Measurements from ENCODE around the gene RAF1. TPM values are rescaled to one million over a fixed set of nuclear protein-coding genes. Genes with fewer than 3 reads are reported as not detected.

Gene RAF1
- total RNA-seq, 1 donor from 2014 or later, result 115 TPM

- Mint-ChIP-seq H3K9me3 (no peaks in the 10 kb centered on the region), H3K4me1 (peaks cover 6% of the 10 kb centered on the region), H3K36me3 (no peaks in the 10 kb centered on the region), H3K4me3 (no peak overlapping the region), H3K27ac (no peak overlapping the region), H3K27me3 (ENCODE audit: insufficient read depth, low read depth) (no peaks in the 10 kb centered on the region)
- Histone ChIP-seq H4K20me1 (ENCODE audit: low read depth) (no peaks in the 10 kb centered on the region), H3K27me3 (no peaks in the 10 kb centered on the region), H3K4me1 (no peaks in the 10 kb centered on the region), H3K4me2 (no peak overlapping the region), H2AFZ (replicated peaks) (no peak overlapping the region), H3F3A (ENCODE audit: low read depth) (no peaks in the 10 kb centered on the region), H3K79me2 (ENCODE audit: low read depth) (no peaks in the 10 kb centered on the region), H3K9ac (no peak overlapping the region), H3K9me3 (ENCODE audit: low read depth) (no peaks in the 10 kb centered on the region), H3K27ac (no peak overlapping the region), H3K36me3 (no peaks in the 10 kb centered on the region), H3K4me3 (no peak overlapping the region)
- no peak for TF ChIP-seq EZH2 (IDR thresholded peaks at IDR 0.05)
- TF ChIP-seq EZH2phosphoT487 (IDR thresholded peaks at IDR 0.05), result no peak
- TF ChIP-seq CTCF (IDR thresholded peaks at IDR 0.05), result no peak
- no peak for DNase-seq (ENCODE audit: low spot score)
Observed at GRCh38 chr3:12686096-12686495, 22.2 kb upstream of the RAF1 start.

GRCh38 chr3:12681943-12682390 lies 18.1 kb upstream of the RAF1 start:
- no peaks in the 10 kb centered on the region for H3F3A ChIP-seq (ENCODE audit: low read depth)
- Mint-ChIP-seq H3K27ac (no peak overlapping the region), H3K36me3 (no peaks in the 10 kb centered on the region), H3K27me3 (ENCODE audit: insufficient read depth, low read depth) (peaks cover 3% of the 10 kb centered on the region), H3K4me3 (no peak overlapping the region), H3K4me1 (peaks cover 6% of the 10 kb centered on the region), H3K9me3 (no peaks in the 10 kb centered on the region)
- no peaks in the 10 kb centered on the region for H3K9me3 ChIP-seq (ENCODE audit: low read depth)
- H3K27me3 ChIP-seq, result no peaks in the 10 kb centered on the region
- no peak overlapping the region for H3K9ac ChIP-seq
- H3K4me1 ChIP-seq, result no peaks in the 10 kb centered on the region
- H3K4me2 ChIP-seq, result no peak overlapping the region
- H3K36me3 ChIP-seq, result no peaks in the 10 kb centered on the region
- H4K20me1 ChIP-seq (ENCODE audit: low read depth), result no peaks in the 10 kb centered on the region
- DNase-seq (ENCODE audit: low spot score), result no peak
- H3K4me3 ChIP-seq, result no peak overlapping the region
- TF ChIP-seq EZH2 (IDR thresholded peaks at IDR 0.05) (no peak), CTCF (IDR thresholded peaks at IDR 0.05) (no peak), EZH2phosphoT487 (IDR thresholded peaks at IDR 0.05) (no peak)
- H2AFZ ChIP-seq (replicated peaks), result no peak overlapping the region
- no peak overlapping the region for H3K27ac ChIP-seq
- no peaks in the 10 kb centered on the region for H3K79me2 ChIP-seq (ENCODE audit: low read depth)

DNA sequence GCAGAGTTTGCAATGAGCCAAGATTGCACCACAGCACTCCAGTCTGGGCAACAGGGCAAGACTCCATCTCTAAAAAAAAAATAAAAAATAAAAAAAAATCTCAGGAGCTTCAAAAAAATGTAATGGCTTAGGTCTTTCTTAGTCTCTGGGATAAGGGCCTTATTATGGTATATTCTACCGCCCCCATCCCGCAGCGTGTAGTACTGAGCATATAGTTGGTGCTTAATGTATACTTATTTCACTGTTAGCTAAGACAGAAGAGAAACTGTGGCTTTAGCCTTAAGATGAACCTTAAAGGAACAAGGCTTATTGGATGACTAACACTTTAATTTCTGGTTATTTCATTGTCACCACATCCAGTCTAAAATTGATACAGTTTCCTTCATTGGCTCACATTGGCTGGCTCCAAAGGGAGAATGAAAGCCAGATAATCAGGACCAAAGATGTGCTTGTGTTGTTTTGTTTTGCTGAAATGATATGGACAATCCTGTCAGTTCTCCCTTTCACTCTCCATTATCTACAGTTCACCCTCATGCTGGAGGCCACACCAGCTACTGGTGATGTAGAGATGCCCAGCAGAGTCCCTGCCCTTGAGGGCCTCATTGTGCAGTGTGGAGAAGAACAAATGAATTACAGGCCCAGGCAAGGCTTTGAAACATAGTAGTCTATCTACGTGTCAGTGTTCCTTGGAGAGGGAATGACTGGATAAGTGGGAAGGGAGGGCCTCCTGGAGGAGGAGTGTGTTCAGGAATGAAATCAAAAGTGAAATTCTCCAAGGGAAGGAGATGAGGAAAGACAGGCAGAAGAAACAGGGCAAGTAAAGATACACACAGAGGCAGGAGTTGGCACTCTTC lies 17.4 kb upstream of the RAF1 start:
- H3K4me2 ChIP-seq, result no peak overlapping the region
- no peak overlapping the region for H2AFZ ChIP-seq (replicated peaks)
- H3K27me3 ChIP-seq, result no peaks in the 10 kb centered on the region
- H3K4me1 Mint-ChIP-seq, result peaks cover 6% of the 10 kb centered on the region
- no peak for DNase-seq (ENCODE audit: low spot score)
- H3K9ac ChIP-seq, result no peak overlapping the region
- H3K79me2 ChIP-seq (ENCODE audit: low read depth), result no peaks in the 10 kb centered on the region
- no peak overlapping the region for H3K27ac Mint-ChIP-seq
- H3K27me3 Mint-ChIP-seq (ENCODE audit: insufficient read depth, low read depth), result peaks cover 4% of the 10 kb centered on the region
- no peaks in the 10 kb centered on the region for H3K9me3 ChIP-seq (ENCODE audit: low read depth)
- no peak overlapping the region for H3K27ac ChIP-seq
- TF ChIP-seq CTCF (IDR thresholded peaks at IDR 0.05), result no peak
- TF ChIP-seq EZH2phosphoT487 (IDR thresholded peaks at IDR 0.05), result no peak
- no peak for TF ChIP-seq EZH2 (IDR thresholded peaks at IDR 0.05)
- no peaks in the 10 kb centered on the region for H4K20me1 ChIP-seq (ENCODE audit: low read depth)
- no peak overlapping the region for H3K4me3 Mint-ChIP-seq
- H3K36me3 Mint-ChIP-seq, result no peaks in the 10 kb centered on the region
- H3K4me1 ChIP-seq, result no peaks in the 10 kb centered on the region
- no peaks in the 10 kb centered on the region for H3K36me3 ChIP-seq
- H3K9me3 Mint-ChIP-seq, result no peaks in the 10 kb centered on the region
- no peaks in the 10 kb centered on the region for H3F3A ChIP-seq (ENCODE audit: low read depth)
- H3K4me3 ChIP-seq, result no peak overlapping the region

Measured in neural progenitor cell (in vitro differentiated cells).